Esophagus muscularis mucosa (tissue), 4 donors: Measurements from ENCODE around the gene RHOD. TPM values are rescaled to one million over a fixed set of nuclear protein-coding genes. Genes with fewer than 3 reads are reported as not detected.

Source experiments
- DNase-seq: peaks from one replicate; pipeline ENCODE4 v3.0.0-alpha.2; 2017; ENCODE audit errors: extremely low spot score
- H3K27ac ChIP-seq, 4 donors: fragments of 200-600 bp; sonication (generic); replicated peaks in 1 of 4; 1 replicate in 3 of 4; 2 replicates in 1 of 4; pipeline ENCODE4 v1.5.1; 2016 to 2019; ENCODE audit warnings: mild to moderate bottlenecking in 1 of 4
- H3K27me3 ChIP-seq, 4 donors: fragments of 200-600 bp; sonication (generic); one replicate each; pipeline versions ENCODE4 v1.5.1 to v1.6.0; 2016 to 2019
- H3K36me3 ChIP-seq, 4 donors: fragments of 200-600 bp; sonication (generic); one replicate each; pipeline ENCODE4 v1.5.1; 2016 to 2019
- H3K4me1 ChIP-seq, 4 donors: fragments of 200-600 bp; sonication (generic); one replicate each; pipeline ENCODE4 v1.5.1; 2016 to 2019
- H3K4me3 ChIP-seq, 4 donors: fragments of 200-600 bp; sonication (generic); 1 replicate in 2 of 4; 2 replicates in 2 of 4; pipeline ENCODE4 v1.5.1; 2016 to 2019; ENCODE audit warnings: mild to moderate bottlenecking in 4 of 4, moderate library complexity in 1 of 4
- H3K9me3 ChIP-seq, 4 donors: fragments of 200-600 bp; sonication (generic); 1 replicate in 3 of 4; 2 replicates in 1 of 4; pipeline ENCODE4 v1.5.1; 2016 to 2019
- CTCF ChIP-seq, 3 experiments: fragments of 200-600 bp in 2 of 3; fragments of 450-650 bp in 1 of 3; sonication (generic) in 2 of 3; IDR thresholded peaks; one replicate each; pipeline ENCODE4 v1.5.1; 2017 to 2019; ENCODE audit warnings: antibody characterized with exemption in 3 of 3, mild to moderate bottlenecking in 2 of 3, moderate library complexity in 1 of 3
- EP300 ChIP-seq: sonication (generic); formaldehyde crosslinking; IDR thresholded peaks from one replicate; pipeline ENCODE4 v1.6.1; 2017; ENCODE audit warnings: antibody characterized with exemption
- POLR2A ChIP-seq: fragments of 450-650 bp; IDR thresholded peaks from one replicate; pipeline ENCODE4 v1.6.1; 2017; ENCODE audit warnings: antibody characterized with exemption, moderate library complexity, mild to moderate bottlenecking, low read depth
- POLR2AphosphoS5 ChIP-seq, 2 donors: sonication (generic); formaldehyde crosslinking; IDR thresholded peaks; one replicate each; pipeline ENCODE4 v1.6.1; 2017; ENCODE audit warnings: antibody characterized with exemption in 2 of 2
- WGBS: methylation state at CpG from one replicate; pipeline ENCODE4 v1.1.5; 2018; 5-methylcytosine and 5-hydroxymethylcytosine counted together
- intact Hi-C: fragments of 100-400 bp; cut with DNase I; formaldehyde crosslinking; loops from one replicate; pipeline ENCODE4 v1.15.1; 2023
- total RNA-seq, 4 donors: library from RNA; depleted of rRNA; stranded (reverse); fragments of >200 nt; gene quantifications; one replicate each; pipeline versions ENCODE4 v1.1.0 to v1.2.1, GENCODE V29; 2016

Gene RHOD
- total RNA-seq, 4 donors from 2014 or later = 14.4 to 34.7 (median 20.4) TPM

- Histone ChIP-seq H3K9me3 (no peaks in the 10 kb centered on the region), H3K27ac (no peak overlapping the region), H3K4me3 (no peak overlapping the region), H3K27me3 (peaks cover 0 to 6% (median 0%) of the 10 kb centered on the region in 4 donors), H3K4me1 (no peaks in the 10 kb centered on the region), H3K36me3 (no peaks in the 10 kb centered on the region)
- intact Hi-C loops = no loop called here
- no peak for TF ChIP-seq POLR2A
- no peak for TF ChIP-seq EP300
- TF ChIP-seq CTCF (IDR thresholded peaks at IDR 0.05) = no peak
- TF ChIP-seq POLR2AphosphoS5 (IDR thresholded peaks at IDR 0.05) = no peak
- 88% methylated on average over 7 of the region's 7 CpGs for WGBS
- DNase-seq = no peak
These were observed 42.3 kb upstream of the RHOD start for GRCh38 chr11:67014343-67014742.

- no peak for DNase-seq
- H3K9me3 ChIP-seq = no peaks in the 10 kb centered on the region
- H3K4me3 ChIP-seq = no peak overlapping the region
- H3K27me3 ChIP-seq = peaks cover 0 to 6% (median 0%) of the 10 kb centered on the region in 4 donors
- no peak overlapping the region for H3K27ac ChIP-seq
- H3K36me3 ChIP-seq = no peaks in the 10 kb centered on the region
- no peak for TF ChIP-seq CTCF (IDR thresholded peaks at IDR 0.05)
- TF ChIP-seq EP300 = no peak
- no peak for TF ChIP-seq POLR2A
- no peak for TF ChIP-seq POLR2AphosphoS5 (IDR thresholded peaks at IDR 0.05)
- intact Hi-C loops = no loop called here
- H3K4me1 ChIP-seq = no peaks in the 10 kb centered on the region
- 90% methylated on average over 6 of the region's 8 CpGs for WGBS
These were observed 41.6 kb upstream of the RHOD start for GRCh38 chr11:67015048-67015447.

DNA sequence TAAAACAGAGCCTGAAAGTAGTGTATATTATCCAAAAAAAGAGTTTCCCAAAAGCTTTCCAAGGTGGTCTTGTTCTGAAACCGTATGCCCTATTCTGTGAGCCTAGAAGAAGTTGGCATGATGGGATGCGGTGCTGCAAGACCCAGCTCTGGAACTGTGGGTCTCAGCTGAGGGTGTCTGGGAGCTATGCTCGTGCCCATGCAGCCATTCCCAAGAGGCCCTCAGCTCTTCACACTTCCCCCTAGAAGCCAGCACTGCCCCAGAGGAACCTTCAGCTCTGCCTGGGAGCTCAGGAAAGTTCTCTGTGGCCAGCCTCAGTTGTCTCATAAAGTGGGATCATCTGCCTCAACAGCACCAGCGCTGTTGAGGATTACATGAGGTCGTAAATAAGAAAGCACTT lies 40.1 kb upstream of the RHOD start:
- Histone ChIP-seq H3K27ac (no peak overlapping the region), H3K9me3 (no peaks in the 10 kb centered on the region), H3K36me3 (no peaks in the 10 kb centered on the region), H3K4me1 (no peaks in the 10 kb centered on the region), H3K4me3 (no peak overlapping the region), H3K27me3 (peaks cover 0 to 6% (median 0%) of the 10 kb centered on the region in 4 donors)
- no peak for DNase-seq
- TF ChIP-seq POLR2A = no peak
- intact Hi-C loops = no loop called here
- 88% methylated on average over 4 of the region's 5 CpGs for WGBS

GRCh38 chr11:67020949-67021348 lies 35.7 kb upstream of the RHOD start:
- no peaks in the 10 kb centered on the region for H3K36me3 ChIP-seq
- TF ChIP-seq POLR2AphosphoS5 (IDR thresholded peaks at IDR 0.05) (no peak), EP300 (no peak), POLR2A (no peak), CTCF (IDR thresholded peaks at IDR 0.05) (no peak)
- 90% methylated on average over 6 of the region's 6 CpGs for WGBS
- H3K27me3 ChIP-seq = peaks cover 0 to 39% (median 12%) of the 10 kb centered on the region in 4 donors
- no peaks in the 10 kb centered on the region for H3K9me3 ChIP-seq
- peaks cover 13 to 20% (median 19%) of the 10 kb centered on the region in 4 donors for H3K4me1 ChIP-seq
- no peak overlapping the region for H3K4me3 ChIP-seq
- H3K27ac ChIP-seq = no peak overlapping the region
- no peak for DNase-seq
- intact Hi-C loops = no loop called here

DNA sequence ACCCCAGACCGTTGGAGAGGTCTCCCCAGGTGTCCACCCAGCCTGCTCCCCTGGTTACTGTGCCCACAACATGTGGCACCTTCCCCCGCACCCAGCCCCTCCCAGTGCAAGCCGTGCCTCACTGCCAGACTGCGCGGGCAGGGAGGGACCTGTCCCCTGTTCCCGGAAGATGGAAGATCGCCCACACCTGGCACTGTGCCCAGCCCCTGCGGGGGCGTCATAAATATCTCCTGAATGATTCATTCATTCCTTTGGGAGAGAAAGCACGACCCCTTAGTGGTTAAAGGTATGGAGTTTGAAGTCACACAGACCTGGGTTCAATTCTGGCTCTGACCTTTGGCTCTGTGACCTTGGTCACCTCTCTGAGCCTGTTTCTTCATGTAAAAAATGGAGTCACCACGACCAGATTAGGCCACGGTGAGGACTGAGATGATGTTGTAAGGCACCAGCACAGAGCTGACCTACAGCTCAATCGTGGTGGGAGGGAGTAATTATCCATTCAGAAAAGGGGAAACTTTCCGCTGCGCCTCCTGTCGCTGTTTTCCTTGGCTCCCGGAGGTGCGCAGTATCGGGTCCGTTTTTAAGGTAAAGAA lies 34.2 kb upstream of the RHOD start:
- intact Hi-C loops = no loop called here
- Histone ChIP-seq H3K27me3 (peaks cover 0 to 40% (median 12%) of the 10 kb centered on the region in 4 donors), H3K9me3 (no peaks in the 10 kb centered on the region), H3K4me3 (peak overlapping the region; percentile 47 to 58 (median 50)), H3K36me3 (no peaks in the 10 kb centered on the region), H3K27ac (no peak overlapping the region), H3K4me1 (peaks cover 13 to 20% (median 19%) of the 10 kb centered on the region in 4 donors)
- 7% methylated on average over 13 of the region's 20 CpGs for WGBS
- TF ChIP-seq CTCF (IDR thresholded peaks at IDR 0.05) (no peak), POLR2A (no peak), POLR2AphosphoS5 (IDR thresholded peaks at IDR 0.05) (no peak), EP300 (no peak)
- no peak for DNase-seq
